ENCODE results near the gene ACY1. TPM values are rescaled to one million over a fixed set of nuclear protein-coding genes. Genes with fewer than 3 reads are reported as not detected.

ACY1 gene
- total and polyA plus RNA-seq, 2 of the 13 experiments (the other 11 are each of a cell fraction or from before 2014, with no cell fraction given) = 113 to 162 TPM

GRCh38 chr3:51941798-51942602 is 41.3 kb upstream of the ACY1 start, which contains the start of the genes PARP3 and RRP9 (continued):
- TF ChIP-seq POGK (CRISPR knock-in tag; conservative IDR thresholded peaks at IDR 0.05) = peak; percentile 97
- peak; percentile 79 for TF ChIP-seq RXRB (CRISPR knock-in tag; IDR thresholded peaks at IDR 0.05; ENCODE audit: borderline replicate concordance)
- no peak for TF ChIP-seq SRSF9 (IDR thresholded peaks at IDR 0.05; ENCODE audit: borderline replicate concordance, insufficient read depth, low read depth, low read length, poor library complexity, severe bottlenecking)
- no peak; the same call in 1 of the 2 replicates for TF ChIP-seq JUN (CRISPR knock-in tag; IDR thresholded peaks at IDR 0.05)
- TF ChIP-seq ZNF775 (CRISPR knock-in tag; IDR thresholded peaks at IDR 0.05; ENCODE audit: borderline replicate concordance) = no peak
- peak; percentile 77; the same call in 1 of the 2 replicates for TF ChIP-seq ZNF768 (CRISPR knock-in tag; IDR thresholded peaks at IDR 0.05)
- TF ChIP-seq DDIT3 (CRISPR knock-in tag; IDR thresholded peaks at IDR 0.05) = no peak
- TF ChIP-seq RERE (CRISPR knock-in tag; IDR thresholded peaks at IDR 0.05; ENCODE audit: low read depth) = no peak
- no peak for TF ChIP-seq FOXO4 (CRISPR knock-in tag; conservative IDR thresholded peaks at IDR 0.05)
- peak; percentile 88 for TF ChIP-seq TEAD3 (CRISPR knock-in tag; optimal IDR thresholded peaks at IDR 0.05; ENCODE audit: borderline replicate concordance)
- peak; percentile 64; the same call in 1 of the 2 replicates for TF ChIP-seq RCOR2 (CRISPR knock-in tag; IDR thresholded peaks at IDR 0.05)
- TF ChIP-seq ZNF749 (CRISPR knock-in tag; IDR thresholded peaks at IDR 0.05; ENCODE audit: borderline replicate concordance) = no peak
- TF ChIP-seq ZSCAN20 (CRISPR knock-in tag; IDR thresholded peaks at IDR 0.05; ENCODE audit: borderline replicate concordance) = no peak
- TF ChIP-seq ARNT (IDR thresholded peaks at IDR 0.05) = no peak
- TF ChIP-seq NFYC (CRISPR knock-in tag; IDR thresholded peaks at IDR 0.05) = peak; percentile 95
- TF ChIP-seq ZNF569 (CRISPR knock-in tag; IDR thresholded peaks at IDR 0.05; ENCODE audit: borderline replicate concordance) = peak; percentile 85; the same call in 1 of the 2 replicates
- TF ChIP-seq ARHGAP35 (CRISPR knock-in tag; IDR thresholded peaks at IDR 0.05; ENCODE audit: borderline replicate concordance) = peak; percentile 90; the same call in 1 of the 2 replicates
- TF ChIP-seq SMAD9 (CRISPR knock-in tag; IDR thresholded peaks at IDR 0.05) = no peak
- no peak for TF ChIP-seq ZNF24 (IDR thresholded peaks at IDR 0.05)
- TF ChIP-seq ZNF3 (CRISPR knock-in tag; IDR thresholded peaks at IDR 0.05) = 0 out of 2 replicates have a peak, but pooled peaks have one; percentile 39
- TF ChIP-seq RXRA (CRISPR knock-in tag; IDR thresholded peaks at IDR 0.05) = peak; percentile 87

Data from HepG2 (cell line).